Nucleus accumbens (tissue), 56 donors: ENCODE data around the gene PCDHGA6.
"Not testable (repeated sequence)": the region's sequence is repeated elsewhere in the genome, so short reads cannot be mapped to it uniquely, and the experiment has no call there.

Source experiments
- DNase-seq, 56 donors: peaks; one replicate each; lab custom pipeline; 2025; lab: John Stamatoyannopoulos, UW

Gene PCDHGA6

GRCh38 chr5:141415275-141415618 lies 41.6 kb downstream of the PCDHGA6 start:
- DNase-seq, result not testable (repeated sequence)

GRCh38 chr5:141417494-141418172 lies 43.9 kb downstream of the PCDHGA6 start, which contains the start of gene PCDHGB7:
TSS of gene PCDHGB7 (plus strand) at chr5:141417677. CDS start at chr5:141417860, 183 bp downstream.
- DNase-seq, result peak in 15 of 56 donors; percentile 11 to 64 (median 26)

- DNase-seq, result no peak
Measured at GRCh38 chr5:141419074-141419880, 45.6 kb downstream of the PCDHGA6 start.

- DNase-seq, result peak in 1 of 56 donors; percentile 13
Measured at GRCh38 chr5:141420855-141421488, 47.3 kb downstream of the PCDHGA6 start, which contains the start of gene PCDHGA11. TSS of gene PCDHGA11 (plus strand) at chr5:141421051. CDS start at chr5:141421228, 177 bp downstream.

GRCh38 chr5:141421489-141421855 lies 47.8 kb downstream of the PCDHGA6 start:
- DNase-seq, result no peak

- no peak for DNase-seq
Measured at GRCh38 chr5:141422742-141423291, 49.1 kb downstream of the PCDHGA6 start.

- DNase-seq, result no peak
Measured at GRCh38 chr5:141427783-141428426, 54.2 kb downstream of the PCDHGA6 start.
